Nephron progenitor cell (in vitro differentiated cells): ENCODE results near the gene RAB27B.
"Not testable (repeated sequence)": the region's sequence is repeated elsewhere in the genome, so short reads cannot be mapped to it uniquely, and the experiment has no call there.

Experiments used
- DNase-seq: peaks from one replicate; pipeline ENCODE4 v3.0.0; 2021
- H3K27ac Mint-ChIP-seq: 2 replicates; pipeline ENCODE4 v1.8.0; 2021; ENCODE audit warnings: mild to moderate bottlenecking, moderate library complexity, mixed read lengths
- H3K27me3 Mint-ChIP-seq: 2 replicates; pipeline ENCODE4 v1.8.0; 2021; ENCODE audit warnings: mild to moderate bottlenecking, low read depth, mixed read lengths; ENCODE audit not compliant: poor library complexity
- H3K36me3 Mint-ChIP-seq: 2 replicates; pipeline ENCODE4 v1.8.0; 2021; ENCODE audit warnings: low read depth, mixed read lengths
- H3K4me1 Mint-ChIP-seq: 2 replicates; pipeline ENCODE4 v1.8.0; 2021; ENCODE audit warnings: mixed read lengths
- H3K4me3 Mint-ChIP-seq: 2 replicates; pipeline ENCODE4 v1.8.0; 2021; ENCODE audit warnings: mild to moderate bottlenecking, moderate library complexity, mixed read lengths
- H3K9me3 Mint-ChIP-seq: 2 replicates; pipeline ENCODE4 v1.8.0; 2021; ENCODE audit warnings: mild to moderate bottlenecking, moderate library complexity, mixed read lengths
- CTCF ChIP-seq: fragments of 200-600 bp; sonication (generic); IDR thresholded peaks from 2 replicates; pipeline ENCODE4 v1.5.0; 2021; ENCODE audit warnings: antibody characterized with exemption

Gene RAB27B

GRCh38 chr18:54848121-54848520 is 19.8 kb downstream of the RAB27B start:
- Mint-ChIP-seq H3K27me3 (peaks cover 4% of the 10 kb centered on the region), H3K9me3 (no peaks in the 10 kb centered on the region), H3K27ac (no peak overlapping the region), H3K4me1 (no peaks in the 10 kb centered on the region), H3K36me3 (no peaks in the 10 kb centered on the region), H3K4me3 (no peak overlapping the region)
- DNase-seq: no peak
- TF ChIP-seq CTCF: no peak

GRCh38 chr18:54849683-54850082 is 21.4 kb downstream of the RAB27B start:
- Mint-ChIP-seq H3K27ac (no peak overlapping the region), H3K27me3 (peaks cover 4% of the 10 kb centered on the region), H3K9me3 (no peaks in the 10 kb centered on the region), H3K4me3 (no peak overlapping the region), H3K4me1 (no peaks in the 10 kb centered on the region), H3K36me3 (no peaks in the 10 kb centered on the region)
- no peak for TF ChIP-seq CTCF
- DNase-seq: no peak

GRCh38 chr18:54850598-54850997 is 22.3 kb downstream of the RAB27B start:
- no peaks in the 10 kb centered on the region for H3K4me1 Mint-ChIP-seq
- TF ChIP-seq CTCF: no peak

GRCh38 chr18:54852780-54853675 is 24.8 kb downstream of the RAB27B start:
- no peaks in the 10 kb centered on the region for H3K9me3 Mint-ChIP-seq
- DNase-seq: no peak
- H3K27me3 Mint-ChIP-seq: peaks cover 4% of the 10 kb centered on the region
- H3K4me1 Mint-ChIP-seq: no peaks in the 10 kb centered on the region
- no peaks in the 10 kb centered on the region for H3K36me3 Mint-ChIP-seq
- H3K4me3 Mint-ChIP-seq: no peak overlapping the region
- TF ChIP-seq CTCF: no peak
- no peak overlapping the region for H3K27ac Mint-ChIP-seq

More at GRCh38 chr18:54850598-54850997, 22.3 kb downstream of the RAB27B start:
- Mint-ChIP-seq H3K36me3 (no peaks in the 10 kb centered on the region), H3K4me3 (no peak overlapping the region), H3K9me3 (no peaks in the 10 kb centered on the region), H3K27me3 (peaks cover 4% of the 10 kb centered on the region), H3K27ac (no peak overlapping the region)
- no peak for DNase-seq

- H3K27me3 Mint-ChIP-seq, H3K27ac Mint-ChIP-seq, H3K4me1 Mint-ChIP-seq, H3K9me3 Mint-ChIP-seq, H3K4me3 Mint-ChIP-seq, H3K36me3 Mint-ChIP-seq, DNase-seq: not testable (repeated sequence)
Observed at GRCh38 chr18:54855050-54855449, 26.8 kb downstream of the RAB27B start.

- no peaks in the 10 kb centered on the region for H3K9me3 Mint-ChIP-seq
- DNase-seq: no peak
- peaks cover 4% of the 10 kb centered on the region for H3K27me3 Mint-ChIP-seq
- H3K4me1 Mint-ChIP-seq: no peaks in the 10 kb centered on the region
- H3K36me3 Mint-ChIP-seq: no peaks in the 10 kb centered on the region
- no peak overlapping the region for H3K27ac Mint-ChIP-seq
- TF ChIP-seq CTCF: no peak
- H3K4me3 Mint-ChIP-seq: no peak overlapping the region
Observed at GRCh38 chr18:54856105-54856646, 27.9 kb downstream of the RAB27B start.
